Activated CD4-positive, alpha-beta T cell treated with anti-CD3 and anti-CD28 coated beads, Interleukin-2, amount 10 ng/mL, durations not matched to agents 7 days and 5 days (primary cell): ENCODE data around the gene H19. TPM values are rescaled to one million over a fixed set of nuclear protein-coding genes. Genes with fewer than 3 reads are reported as not detected.

Source experiments
- CTCF ChIA-PET: fragments of 350-600 bp; sonication (Branson Sonifier 250); formaldehyde crosslinking; loops from one replicate; lab custom pipeline; 2021; ENCODE audit warnings: antibody characterized with exemption; lab: Charles Lee
- POLR2A ChIA-PET: fragments of 350-600 bp; sonication (Branson Sonifier 250); formaldehyde crosslinking; loops from one replicate; lab custom pipeline; 2021; ENCODE audit warnings: antibody characterized with exemption; lab: Charles Lee
- DNase-seq: peaks from one replicate; pipeline ENCODE4 v3.0.0-alpha.2; 2020
- H3K27ac Mint-ChIP-seq: one replicate; pipeline ENCODE4 v1.8.0; 2021; ENCODE audit warnings: mild to moderate bottlenecking, moderate library complexity, mixed read lengths
- H3K27me3 Mint-ChIP-seq: one replicate; pipeline ENCODE4 v1.8.0; 2021; ENCODE audit warnings: mixed read lengths
- H3K36me3 Mint-ChIP-seq: one replicate; pipeline ENCODE4 v1.8.0; 2021; ENCODE audit warnings: low read depth, mixed read lengths
- H3K4me1 Mint-ChIP-seq: one replicate; pipeline ENCODE4 v1.8.0; 2021; ENCODE audit warnings: mixed read lengths
- H3K4me3 Mint-ChIP-seq: one replicate; pipeline ENCODE4 v1.8.0; 2021; ENCODE audit warnings: mild to moderate bottlenecking, moderate library complexity, mixed read lengths
- H3K9me3 Mint-ChIP-seq: one replicate; pipeline ENCODE4 v1.8.0; 2021; ENCODE audit warnings: mixed read lengths
- total RNA-seq, 2 experiments: library from RNA; stranded (reverse); gene quantifications; one replicate each; pipeline ENCODE4 v1.2.3, GENCODE V29; 2021

The H19 gene
- total RNA-seq, 2 experiments from 2014 or later: not detected

DNA sequence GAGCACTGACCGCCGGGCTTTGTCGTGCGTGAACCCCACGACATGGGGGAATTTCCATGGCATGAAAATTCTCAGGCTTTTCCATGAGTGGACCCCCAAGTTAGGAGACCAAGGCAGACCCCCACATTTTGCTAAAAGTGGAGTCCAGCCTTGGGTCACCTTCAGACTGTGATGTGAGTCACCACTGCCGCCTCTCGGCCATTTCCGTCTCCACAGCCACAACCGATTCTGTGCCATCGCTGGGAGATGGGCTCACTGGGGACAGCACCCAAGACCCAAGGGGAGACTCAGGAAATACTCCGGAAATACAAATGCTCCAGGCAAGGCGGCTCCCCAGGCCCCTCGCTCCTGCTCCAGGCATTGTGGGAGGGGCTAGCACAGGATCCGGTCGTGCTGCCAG, 1.2 kb upstream of the H19 start:
- no peak overlapping the region for H3K4me3 Mint-ChIP-seq
- no peaks in the 10 kb centered on the region for H3K9me3 Mint-ChIP-seq
- no peaks in the 10 kb centered on the region for H3K4me1 Mint-ChIP-seq
- DNase-seq: no peak
- CTCF ChIA-PET: interaction anchor here (4.8 kb wide), 1 partner anchor 306 kb away, joined by 51 read pairs; no protein-coding TSS in a partner anchor
- no peak overlapping the region for H3K27ac Mint-ChIP-seq
- POLR2A ChIA-PET: no interaction called here
- H3K27me3 Mint-ChIP-seq: no peaks in the 10 kb centered on the region
- H3K36me3 Mint-ChIP-seq: no peaks in the 10 kb centered on the region

- Mint-ChIP-seq H3K4me1 (no peaks in the 10 kb centered on the region), H3K27ac (no peak overlapping the region), H3K4me3 (no peak overlapping the region), H3K27me3 (no peaks in the 10 kb centered on the region), H3K36me3 (no peaks in the 10 kb centered on the region), H3K9me3 (no peaks in the 10 kb centered on the region)
- no peak for DNase-seq
- ChIA-PET CTCF (interaction anchor here (1.4 kb wide), 1 partner anchor 304 kb away, joined by 8 read pairs; no protein-coding TSS in a partner anchor), POLR2A (no interaction called here)
Measured at GRCh38 chr11:1998290-1998689, 648 bp upstream of the H19 start.

DNA sequence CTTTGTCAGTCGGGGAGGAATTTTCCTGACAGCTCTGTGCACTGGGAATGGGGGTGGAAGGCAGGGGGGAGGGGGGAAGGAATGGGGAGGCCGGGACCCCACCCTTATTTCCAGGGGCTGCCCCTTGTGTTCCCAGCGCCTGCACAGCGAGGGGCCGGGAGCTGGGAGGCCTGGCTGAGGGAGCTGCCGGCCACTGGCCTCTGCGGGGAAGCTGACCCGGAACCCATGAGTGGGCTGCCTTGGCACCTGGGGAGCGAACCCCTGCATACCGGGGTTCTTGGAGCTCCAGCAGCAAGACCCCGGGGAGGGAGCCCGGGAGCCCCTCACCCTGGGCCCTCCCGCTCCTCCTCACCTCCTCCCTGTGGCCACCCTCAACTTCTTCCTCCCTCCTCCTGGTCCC, 3.5 kb downstream of the H19 start:
- POLR2A ChIA-PET: no interaction called here
- no peaks in the 10 kb centered on the region for H3K4me1 Mint-ChIP-seq
- no peak overlapping the region for H3K4me3 Mint-ChIP-seq
- no peaks in the 10 kb centered on the region for H3K9me3 Mint-ChIP-seq
- no peak overlapping the region for H3K27ac Mint-ChIP-seq
- no peaks in the 10 kb centered on the region for H3K36me3 Mint-ChIP-seq
- DNase-seq: no peak
- no peaks in the 10 kb centered on the region for H3K27me3 Mint-ChIP-seq
- CTCF ChIA-PET: no interaction called here

DNA sequence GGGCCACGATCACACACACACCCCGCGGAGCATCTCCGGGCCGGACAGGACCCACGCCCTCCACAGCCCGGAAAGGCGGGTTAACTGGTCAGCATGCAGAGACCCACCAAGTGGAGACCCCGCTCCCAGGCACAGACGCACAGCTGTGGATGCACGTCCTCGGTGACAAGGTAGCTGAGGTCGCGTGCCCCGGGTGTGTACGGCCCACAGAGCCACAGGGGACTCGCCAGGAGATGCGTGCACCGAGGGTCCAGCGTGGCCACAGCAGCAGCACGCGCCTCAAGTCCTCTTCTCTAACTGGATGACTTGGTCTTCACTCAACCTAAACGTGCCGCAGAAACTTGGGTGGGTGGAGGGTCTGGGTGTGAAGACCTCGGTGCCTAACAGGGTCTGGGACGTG, 5.5 kb downstream of the H19 start:
- no peak overlapping the region for H3K4me3 Mint-ChIP-seq
- no peak overlapping the region for H3K27ac Mint-ChIP-seq
- POLR2A ChIA-PET: no interaction called here
- no peak for DNase-seq
- H3K36me3 Mint-ChIP-seq: no peaks in the 10 kb centered on the region
- H3K27me3 Mint-ChIP-seq: no peaks in the 10 kb centered on the region
- no peaks in the 10 kb centered on the region for H3K4me1 Mint-ChIP-seq
- no peaks in the 10 kb centered on the region for H3K9me3 Mint-ChIP-seq
- CTCF ChIA-PET: interaction anchor here (1.2 kb wide), 2 partner anchors 76 to 159 kb away, joined by 3 read pairs; no protein-coding TSS in a partner anchor

DNA sequence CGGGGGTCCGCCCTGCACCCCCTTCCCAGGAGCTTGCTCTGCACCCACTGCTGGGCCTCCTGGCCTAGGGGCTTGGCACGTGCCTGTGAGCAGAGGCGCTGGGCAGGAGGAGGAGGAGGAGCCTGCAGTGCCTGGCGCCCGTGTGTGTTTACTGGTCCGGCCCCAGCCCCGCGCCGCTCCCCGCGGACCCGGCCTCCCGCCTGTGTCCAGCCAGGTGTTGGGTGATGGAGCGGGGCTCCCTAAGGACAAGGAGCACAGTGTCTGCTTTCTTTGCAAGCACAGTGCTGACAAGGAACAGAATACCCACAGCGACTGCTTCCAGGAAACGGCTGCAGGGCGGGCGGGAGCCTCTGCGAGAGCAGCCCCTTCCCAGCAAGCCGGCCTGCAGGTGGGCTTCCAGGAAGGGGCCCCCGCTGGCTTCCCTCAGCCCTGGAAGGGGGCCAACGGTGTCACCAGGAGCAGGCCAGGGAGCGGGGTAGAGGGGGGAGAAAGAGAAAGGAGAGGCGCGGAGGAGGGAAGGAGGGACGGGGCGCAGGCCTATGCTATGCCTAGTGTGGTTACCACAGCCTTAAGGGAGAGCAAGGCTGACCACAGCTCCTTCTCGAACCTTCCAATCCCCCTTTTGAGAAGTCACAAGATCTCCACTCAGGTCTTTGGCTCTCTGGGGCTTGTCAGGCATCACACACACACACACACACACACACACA, 6.6 kb downstream of the H19 start:
- no peaks in the 10 kb centered on the region for H3K36me3 Mint-ChIP-seq
- no peaks in the 10 kb centered on the region for H3K27me3 Mint-ChIP-seq
- no peak for DNase-seq
- no peaks in the 10 kb centered on the region for H3K4me1 Mint-ChIP-seq
- no peaks in the 10 kb centered on the region for H3K9me3 Mint-ChIP-seq
- CTCF ChIA-PET: interaction anchor here (1.2 kb wide), 1 partner anchor 77 kb away, joined by 3 read pairs; no protein-coding TSS in a partner anchor
- H3K4me3 Mint-ChIP-seq: no peak overlapping the region
- no peak overlapping the region for H3K27ac Mint-ChIP-seq
- POLR2A ChIA-PET: no interaction called here

DNA sequence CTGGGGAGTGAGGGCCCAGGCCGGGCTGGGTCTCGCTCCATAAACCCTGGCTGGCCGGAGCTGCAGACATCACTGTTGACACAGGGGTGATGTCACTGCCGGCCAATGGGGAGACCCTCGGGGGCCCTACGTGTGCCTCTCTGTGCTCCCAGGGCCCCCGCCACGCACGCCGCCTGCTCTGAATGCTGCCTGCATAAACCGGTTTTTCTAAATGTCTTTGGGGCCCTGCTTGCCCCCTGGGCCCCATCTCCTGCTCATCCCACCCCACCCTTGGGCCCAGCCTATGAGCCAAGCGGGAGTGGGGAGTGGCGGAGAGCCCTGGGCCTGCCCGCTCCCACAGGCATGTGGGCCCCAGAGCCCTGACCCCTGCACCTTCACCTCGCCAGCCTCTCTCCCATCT, 7.7 kb downstream of the H19 start:
- CTCF ChIA-PET: no interaction called here
- H3K9me3 Mint-ChIP-seq: no peaks in the 10 kb centered on the region
- no peaks in the 10 kb centered on the region for H3K27me3 Mint-ChIP-seq
- no peak overlapping the region for H3K27ac Mint-ChIP-seq
- no peak for DNase-seq
- no peak overlapping the region for H3K4me3 Mint-ChIP-seq
- no peaks in the 10 kb centered on the region for H3K36me3 Mint-ChIP-seq
- H3K4me1 Mint-ChIP-seq: no peaks in the 10 kb centered on the region
- POLR2A ChIA-PET: no interaction called here

DNA sequence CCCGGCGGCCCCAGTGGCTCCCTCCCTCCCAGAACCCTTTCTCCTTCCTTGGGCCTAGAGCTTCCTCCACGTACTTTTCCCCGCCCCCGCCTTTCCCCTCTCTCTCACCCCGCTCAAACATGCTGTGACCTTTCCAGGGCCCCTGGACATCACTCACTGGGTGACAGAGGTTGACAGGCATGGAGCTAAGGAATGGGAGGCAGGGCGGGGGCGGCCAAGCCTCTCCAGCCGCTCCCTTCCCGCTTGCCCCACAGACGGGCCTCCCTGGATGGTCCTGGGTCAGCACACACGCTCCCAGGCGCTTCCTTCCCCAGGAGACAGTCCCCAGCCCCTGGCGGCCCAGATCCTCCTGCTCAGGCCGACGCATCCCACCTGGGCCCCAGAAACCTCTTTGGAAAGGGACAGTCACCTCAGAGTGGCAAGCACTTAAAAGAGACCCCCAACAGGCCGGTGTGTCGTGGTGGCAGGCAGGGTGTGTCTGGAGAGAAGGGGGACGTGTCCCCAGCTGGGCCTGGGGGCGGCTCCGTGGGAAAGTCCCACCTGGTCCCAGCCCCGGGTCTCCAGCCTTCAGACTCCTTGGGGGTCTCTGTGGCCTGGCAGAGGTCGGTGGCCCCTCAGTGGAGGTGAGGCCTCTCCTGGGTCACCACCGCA, 8.8 kb downstream of the H19 start:
- DNase-seq: no peak
- H3K27ac Mint-ChIP-seq: no peak overlapping the region
- CTCF ChIA-PET: no interaction called here
- no peaks in the 10 kb centered on the region for H3K27me3 Mint-ChIP-seq
- H3K4me3 Mint-ChIP-seq: no peak overlapping the region
- no peaks in the 10 kb centered on the region for H3K9me3 Mint-ChIP-seq
- no peaks in the 10 kb centered on the region for H3K36me3 Mint-ChIP-seq
- POLR2A ChIA-PET: no interaction called here
- H3K4me1 Mint-ChIP-seq: no peaks in the 10 kb centered on the region

DNA sequence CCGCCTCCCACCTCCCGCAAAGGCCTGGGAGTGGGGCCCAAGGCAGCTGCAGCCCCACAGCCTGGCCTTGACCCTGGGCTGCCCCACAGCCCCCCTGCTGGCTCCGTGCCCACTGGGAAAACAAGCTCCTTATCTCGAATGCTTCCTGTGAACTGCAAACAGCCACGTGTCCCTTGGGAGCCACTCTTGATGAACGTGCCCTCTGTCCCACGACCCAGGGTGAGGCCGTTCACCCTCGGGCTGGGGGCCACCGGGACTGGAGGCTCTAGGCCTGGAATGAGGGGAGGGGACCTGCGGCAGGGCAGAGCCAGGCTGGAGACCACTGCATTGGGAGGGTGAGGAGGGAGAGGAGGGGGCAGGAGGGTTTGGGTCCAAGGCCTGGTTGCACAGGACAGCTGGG, 9.5 kb downstream of the H19 start:
- H3K4me3 Mint-ChIP-seq: no peak overlapping the region
- H3K9me3 Mint-ChIP-seq: no peaks in the 10 kb centered on the region
- CTCF ChIA-PET: no interaction called here
- DNase-seq: no peak
- H3K27me3 Mint-ChIP-seq: no peaks in the 10 kb centered on the region
- no peaks in the 10 kb centered on the region for H3K4me1 Mint-ChIP-seq
- no peaks in the 10 kb centered on the region for H3K36me3 Mint-ChIP-seq
- H3K27ac Mint-ChIP-seq: no peak overlapping the region
- POLR2A ChIA-PET: no interaction called here

GRCh38 chr11:1987024-1987423, 10.6 kb downstream of the H19 start:
- ChIA-PET POLR2A (no interaction called here), CTCF (interaction anchor here (0.7 to 1.2 kb wide), 3 partner anchors 10 to 293 kb away, joined by 3 read pairs; no protein-coding TSS in a partner anchor)
- no peak overlapping the region for H3K4me3 Mint-ChIP-seq
- no peaks in the 10 kb centered on the region for H3K4me1 Mint-ChIP-seq
- H3K36me3 Mint-ChIP-seq: no peaks in the 10 kb centered on the region
- H3K27me3 Mint-ChIP-seq: no peaks in the 10 kb centered on the region
- no peaks in the 10 kb centered on the region for H3K9me3 Mint-ChIP-seq
- DNase-seq: no peak
- H3K27ac Mint-ChIP-seq: no peak overlapping the region

DNA sequence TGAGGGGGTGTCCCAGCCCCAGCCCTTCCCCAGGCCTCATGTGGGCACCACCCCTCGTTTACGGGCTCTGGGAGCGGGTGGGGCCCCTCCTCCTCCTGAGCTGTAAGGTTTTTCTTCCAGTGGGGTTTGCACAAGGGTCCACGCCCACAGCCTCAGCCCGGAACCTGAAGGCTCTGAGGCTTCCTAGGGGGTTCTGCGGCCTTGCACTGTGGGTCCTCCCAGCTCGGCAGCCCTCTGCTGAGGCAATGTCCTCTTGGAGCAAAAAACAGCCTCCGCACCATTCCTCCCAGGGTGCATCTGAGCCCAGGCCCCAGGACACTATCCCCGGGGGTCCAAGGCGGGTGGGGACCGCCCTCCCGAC, 14.1 kb downstream of the H19 start:
- ChIA-PET CTCF (no interaction called here), POLR2A (no interaction called here)
- Mint-ChIP-seq H3K27ac (no peak overlapping the region), H3K27me3 (no peaks in the 10 kb centered on the region), H3K4me1 (no peaks in the 10 kb centered on the region), H3K9me3 (no peaks in the 10 kb centered on the region), H3K36me3 (no peaks in the 10 kb centered on the region), H3K4me3 (no peak overlapping the region)
- DNase-seq: no peak

GRCh38 chr11:1982873-1983600, 14.6 kb downstream of the H19 start:
- no peak for DNase-seq
- ChIA-PET POLR2A (no interaction called here), CTCF (no interaction called here)
- no peaks in the 10 kb centered on the region for H3K4me1 Mint-ChIP-seq
- H3K9me3 Mint-ChIP-seq: no peaks in the 10 kb centered on the region
- no peak overlapping the region for H3K4me3 Mint-ChIP-seq
- no peaks in the 10 kb centered on the region for H3K27me3 Mint-ChIP-seq
- H3K36me3 Mint-ChIP-seq: no peaks in the 10 kb centered on the region
- H3K27ac Mint-ChIP-seq: no peak overlapping the region

GRCh38 chr11:1979607-1980006, 18.0 kb downstream of the H19 start:
- Mint-ChIP-seq H3K36me3 (no peaks in the 10 kb centered on the region), H3K4me1 (no peaks in the 10 kb centered on the region), H3K9me3 (no peaks in the 10 kb centered on the region), H3K27ac (no peak overlapping the region), H3K27me3 (no peaks in the 10 kb centered on the region), H3K4me3 (no peak overlapping the region)
- POLR2A ChIA-PET: no interaction called here
- CTCF ChIA-PET: no interaction called here
- no peak for DNase-seq

- ChIA-PET CTCF (no interaction called here), POLR2A (no interaction called here)
- Mint-ChIP-seq H3K36me3 (no peaks in the 10 kb centered on the region), H3K27ac (no peak overlapping the region), H3K9me3 (no peaks in the 10 kb centered on the region), H3K27me3 (no peaks in the 10 kb centered on the region), H3K4me3 (no peak overlapping the region), H3K4me1 (no peaks in the 10 kb centered on the region)
- no peak for DNase-seq
Measured at GRCh38 chr11:1978720-1979473, 18.7 kb downstream of the H19 start.
